Measurements from ENCODE around the gene MGMT. TPM values are rescaled to one million over a fixed set of nuclear protein-coding genes. Genes with fewer than 3 reads are reported as not detected.

The MGMT gene
- total RNA-seq, 2 donors from 2014 or later = 17.8 to 19.2 TPM

DNA sequence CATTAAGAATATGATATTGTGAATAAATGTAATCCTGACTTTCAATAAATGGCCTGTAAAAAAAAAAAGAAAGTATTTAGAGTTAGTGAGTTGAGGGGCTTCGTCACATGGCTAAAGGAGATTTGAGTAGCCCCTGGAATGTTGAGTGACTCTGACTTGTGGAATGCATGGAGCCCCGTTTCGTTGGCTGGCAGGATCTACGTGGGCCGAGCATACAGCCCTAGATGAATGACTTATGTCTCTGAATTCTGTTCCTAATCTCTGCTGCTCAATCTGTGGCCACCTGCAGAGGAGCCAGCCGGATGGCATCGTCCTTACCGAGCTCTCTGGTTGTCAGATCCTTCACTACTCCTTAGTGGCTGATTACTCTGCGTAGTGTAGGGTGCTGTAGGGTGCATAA, 155.7 kb downstream of the MGMT start:
- no peak for DNase-seq
- peaks cover 4 to 11% of the 10 kb centered on the region in 2 donors for H3K9me3 Mint-ChIP-seq
- H3K4me1 Mint-ChIP-seq (ENCODE audit: low read depth) = no peaks in the 10 kb centered on the region
- no peak overlapping the region for H3K4me3 Mint-ChIP-seq
- no peaks in the 10 kb centered on the region for H3K27me3 Mint-ChIP-seq (ENCODE audit: low read depth)
- no peak overlapping the region for H3K27ac Mint-ChIP-seq
- ATAC-seq (replicated peaks in 1 of 2) = no peak
- H3K36me3 Mint-ChIP-seq (ENCODE audit: insufficient read depth in 2 of 2) = peaks cover 4 to 17% of the 10 kb centered on the region in 2 donors

DNA sequence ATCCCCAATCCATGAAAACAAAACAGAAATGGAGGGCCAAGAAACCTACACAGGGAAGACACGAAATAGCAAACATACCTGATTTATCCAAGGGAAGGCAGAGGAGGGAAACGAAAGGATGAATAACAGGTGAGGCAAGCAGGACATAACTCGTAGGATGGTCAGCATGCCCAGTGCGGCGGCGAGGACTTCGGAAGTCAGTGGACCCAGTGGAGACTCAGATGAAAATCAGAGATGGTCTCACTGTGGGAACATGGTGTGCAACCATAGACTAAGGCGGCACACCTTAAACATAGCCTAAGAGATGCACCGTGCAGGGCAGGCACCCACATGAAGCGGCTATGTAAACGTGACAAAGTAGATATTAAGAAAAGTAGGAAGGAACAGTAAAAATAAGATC, 157.5 kb downstream of the MGMT start:
- ATAC-seq (replicated peaks in 1 of 2) (no peak), DNase-seq (no peak)
- no peaks in the 10 kb centered on the region for H3K4me1 Mint-ChIP-seq (ENCODE audit: low read depth)
- H3K9me3 Mint-ChIP-seq = peaks cover 2 to 12% of the 10 kb centered on the region in 2 donors
- no peak overlapping the region for H3K27ac Mint-ChIP-seq
- no peak overlapping the region for H3K4me3 Mint-ChIP-seq
- no peaks in the 10 kb centered on the region for H3K27me3 Mint-ChIP-seq (ENCODE audit: low read depth)
- H3K36me3 Mint-ChIP-seq (ENCODE audit: insufficient read depth in 2 of 2) = peaks cover 4 to 17% of the 10 kb centered on the region in 2 donors

DNA sequence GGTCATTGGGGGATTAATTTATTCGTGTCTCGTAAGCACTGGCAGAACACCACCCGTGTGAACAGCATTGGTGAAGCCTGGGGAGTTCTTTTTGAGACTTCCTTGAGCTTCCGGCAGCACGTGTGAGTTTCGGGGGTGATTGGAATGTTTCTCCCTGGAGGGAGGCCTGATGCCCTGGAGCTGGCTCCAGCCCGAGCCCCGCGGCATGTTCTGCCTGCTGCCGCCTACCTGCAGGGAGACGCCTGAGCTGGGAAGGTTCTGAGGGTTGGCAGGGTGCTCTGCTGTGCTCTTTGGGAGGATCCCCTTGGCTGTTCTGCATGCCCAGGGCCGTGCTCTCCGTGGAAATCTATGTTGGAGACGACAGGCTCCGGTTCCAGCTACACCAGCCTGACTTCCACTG, 159.3 kb downstream of the MGMT start:
- Mint-ChIP-seq H3K27me3 (ENCODE audit: low read depth) (no peaks in the 10 kb centered on the region), H3K4me1 (ENCODE audit: low read depth) (no peaks in the 10 kb centered on the region), H3K9me3 (peaks cover 0 to 7% of the 10 kb centered on the region in 2 donors), H3K27ac (no peak overlapping the region), H3K36me3 (ENCODE audit: insufficient read depth in 2 of 2) (peaks cover 2 to 16% of the 10 kb centered on the region in 2 donors), H3K4me3 (no peak overlapping the region)
- no peak for ATAC-seq (replicated peaks in 1 of 2)
- DNase-seq = no peak

DNA sequence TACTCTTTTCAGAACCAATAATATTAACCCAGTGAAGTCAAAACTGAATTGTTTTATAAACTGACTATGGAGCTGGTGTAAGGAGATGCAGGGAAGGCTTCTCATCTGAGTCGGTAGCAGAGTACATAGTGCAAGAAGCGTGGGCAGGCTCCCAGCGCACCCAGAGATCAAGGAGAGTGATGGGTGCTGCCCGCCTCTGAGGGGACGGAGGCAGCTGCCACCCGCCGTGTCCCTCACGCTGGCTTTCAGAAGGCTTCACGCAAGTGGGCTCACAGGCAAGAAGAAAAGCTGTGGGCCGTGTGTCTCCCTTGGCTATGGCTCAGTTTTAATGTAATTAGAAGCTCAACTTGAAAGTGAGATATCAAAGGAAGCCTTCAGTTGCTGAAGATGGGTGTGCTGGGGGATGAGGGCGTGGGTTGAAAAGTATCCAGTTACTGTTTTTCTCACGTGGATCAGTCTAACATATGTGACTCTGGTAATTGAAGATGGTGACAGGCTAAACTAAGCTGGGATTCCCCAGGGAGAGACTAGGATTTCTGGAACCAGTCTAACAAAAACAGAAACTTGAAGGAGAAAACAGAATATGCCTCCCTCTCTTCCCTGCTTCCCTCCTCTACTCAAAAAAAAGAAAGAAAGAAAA, 159.9 kb downstream of the MGMT start:
- Mint-ChIP-seq H3K9me3 (peaks cover 0 to 2% of the 10 kb centered on the region in 2 donors), H3K27ac (no peak overlapping the region), H3K36me3 (ENCODE audit: insufficient read depth in 2 of 2) (peaks cover 2 to 13% of the 10 kb centered on the region in 2 donors), H3K4me1 (ENCODE audit: low read depth) (no peaks in the 10 kb centered on the region), H3K27me3 (ENCODE audit: low read depth) (no peaks in the 10 kb centered on the region), H3K4me3 (no peak overlapping the region)
- ATAC-seq (replicated peaks in 1 of 2) (no peak), DNase-seq (no peak)

DNA sequence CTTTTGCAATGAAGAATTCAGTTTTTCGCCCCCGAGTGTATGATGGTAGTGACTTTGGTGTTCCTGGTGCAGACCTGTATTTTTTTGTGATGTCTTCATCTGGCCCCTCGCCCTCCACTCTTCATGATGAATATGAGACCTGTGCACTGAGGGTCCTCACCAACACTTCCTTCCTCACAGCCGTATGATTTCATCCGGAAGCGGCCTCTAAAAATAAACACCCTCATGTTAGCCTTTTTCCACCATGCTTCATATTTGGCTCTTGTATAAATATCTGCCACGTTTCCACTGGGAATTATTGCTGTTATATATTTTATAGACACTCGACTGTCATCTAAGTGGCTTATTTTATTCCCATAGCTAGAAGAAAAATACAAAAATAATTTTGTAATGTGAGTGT, 160.4 kb downstream of the MGMT start:
- ATAC-seq (replicated peaks in 1 of 2) (no peak), DNase-seq (no peak)
- Mint-ChIP-seq H3K27me3 (ENCODE audit: low read depth) (no peaks in the 10 kb centered on the region), H3K4me3 (no peak overlapping the region), H3K9me3 (peaks cover 0 to 2% of the 10 kb centered on the region in 2 donors), H3K36me3 (ENCODE audit: insufficient read depth in 2 of 2) (peaks cover 2 to 13% of the 10 kb centered on the region in 2 donors), H3K4me1 (ENCODE audit: low read depth) (no peaks in the 10 kb centered on the region), H3K27ac (no peak overlapping the region)

DNA sequence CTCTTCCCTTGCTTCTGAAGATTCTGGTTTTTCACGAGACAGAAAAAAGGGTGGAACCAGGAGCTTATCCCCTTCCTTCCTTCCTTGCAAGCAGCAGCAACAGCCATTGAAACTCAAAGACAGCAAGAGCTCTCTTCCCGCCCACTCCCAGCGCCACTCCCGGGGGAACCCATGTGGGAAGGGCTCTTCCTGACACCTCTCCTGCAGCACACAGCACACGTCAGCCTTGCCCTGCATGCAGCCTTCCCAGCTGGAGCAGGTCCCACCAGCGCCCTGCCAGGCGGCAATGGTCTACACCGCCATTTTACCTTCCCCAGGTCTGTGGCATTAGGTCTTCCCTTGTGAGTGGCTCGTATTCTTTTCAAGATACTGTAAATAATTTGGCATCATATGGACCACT, 161.8 kb downstream of the MGMT start:
- Mint-ChIP-seq H3K27ac (no peak overlapping the region), H3K4me1 (ENCODE audit: low read depth) (no peaks in the 10 kb centered on the region), H3K27me3 (ENCODE audit: low read depth) (no peaks in the 10 kb centered on the region), H3K4me3 (no peak overlapping the region), H3K9me3 (peaks cover under 1 to 2% of the 10 kb centered on the region in 2 donors), H3K36me3 (ENCODE audit: insufficient read depth in 2 of 2) (peaks cover 3 to 12% of the 10 kb centered on the region in 2 donors)
- no peak for DNase-seq
- ATAC-seq (replicated peaks in 1 of 2) = no peak

DNA sequence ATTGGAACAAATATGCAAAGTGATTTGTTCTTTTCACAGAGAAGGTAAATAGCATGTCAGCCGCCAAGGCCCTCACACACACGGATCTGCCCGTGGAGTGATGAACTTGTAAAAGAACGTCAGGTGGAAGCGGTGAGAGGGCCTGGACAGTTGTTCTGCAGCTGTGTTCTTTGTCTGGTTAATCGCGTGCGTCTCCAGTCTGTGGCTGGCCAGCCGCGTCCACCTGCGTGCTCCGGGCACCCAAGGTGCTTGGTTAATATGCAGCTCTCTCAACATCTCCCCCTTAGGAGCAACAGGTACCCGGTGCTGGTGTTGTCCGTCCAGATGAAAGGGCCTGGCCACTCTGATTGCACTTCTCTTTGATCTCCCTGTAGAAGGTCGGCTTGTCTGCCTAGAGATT, 162.9 kb downstream of the MGMT start:
- Mint-ChIP-seq H3K4me1 (ENCODE audit: low read depth) (no peaks in the 10 kb centered on the region), H3K9me3 (peaks cover 4 to 9% of the 10 kb centered on the region in 2 donors), H3K36me3 (ENCODE audit: insufficient read depth in 2 of 2) (peaks cover 8 to 19% of the 10 kb centered on the region in 2 donors), H3K27me3 (ENCODE audit: low read depth) (no peaks in the 10 kb centered on the region), H3K27ac (no peak overlapping the region), H3K4me3 (no peak overlapping the region)
- no peak for ATAC-seq (replicated peaks in 1 of 2)
- DNase-seq = no peak

DNA sequence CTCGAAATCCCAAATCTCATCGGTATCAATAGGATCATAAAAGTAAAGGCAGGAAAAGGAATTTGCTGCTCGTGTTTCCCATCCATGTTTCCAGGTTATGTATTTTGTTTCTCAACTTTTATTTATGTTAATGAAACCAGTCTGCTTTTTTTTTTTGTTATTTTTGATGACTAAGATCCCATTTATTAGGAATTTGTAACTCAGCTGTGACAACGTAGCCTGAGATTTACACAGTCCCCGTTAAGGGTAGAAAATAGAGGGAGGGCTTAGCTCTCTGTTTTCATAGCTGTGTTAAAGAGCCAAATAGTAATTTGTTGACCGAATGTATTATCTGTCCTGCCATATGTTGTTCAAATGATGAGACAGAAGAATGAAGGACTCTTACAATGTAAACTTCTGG, 164.0 kb downstream of the MGMT start:
- Mint-ChIP-seq H3K27ac (no peak overlapping the region), H3K9me3 (peaks cover 4 to 11% of the 10 kb centered on the region in 2 donors), H3K4me1 (ENCODE audit: low read depth) (no peaks in the 10 kb centered on the region), H3K27me3 (ENCODE audit: low read depth) (no peaks in the 10 kb centered on the region), H3K36me3 (ENCODE audit: insufficient read depth in 2 of 2) (peaks cover 8 to 24% of the 10 kb centered on the region in 2 donors), H3K4me3 (no peak overlapping the region)
- DNase-seq (no peak), ATAC-seq (replicated peaks in 1 of 2) (no peak)

DNA sequence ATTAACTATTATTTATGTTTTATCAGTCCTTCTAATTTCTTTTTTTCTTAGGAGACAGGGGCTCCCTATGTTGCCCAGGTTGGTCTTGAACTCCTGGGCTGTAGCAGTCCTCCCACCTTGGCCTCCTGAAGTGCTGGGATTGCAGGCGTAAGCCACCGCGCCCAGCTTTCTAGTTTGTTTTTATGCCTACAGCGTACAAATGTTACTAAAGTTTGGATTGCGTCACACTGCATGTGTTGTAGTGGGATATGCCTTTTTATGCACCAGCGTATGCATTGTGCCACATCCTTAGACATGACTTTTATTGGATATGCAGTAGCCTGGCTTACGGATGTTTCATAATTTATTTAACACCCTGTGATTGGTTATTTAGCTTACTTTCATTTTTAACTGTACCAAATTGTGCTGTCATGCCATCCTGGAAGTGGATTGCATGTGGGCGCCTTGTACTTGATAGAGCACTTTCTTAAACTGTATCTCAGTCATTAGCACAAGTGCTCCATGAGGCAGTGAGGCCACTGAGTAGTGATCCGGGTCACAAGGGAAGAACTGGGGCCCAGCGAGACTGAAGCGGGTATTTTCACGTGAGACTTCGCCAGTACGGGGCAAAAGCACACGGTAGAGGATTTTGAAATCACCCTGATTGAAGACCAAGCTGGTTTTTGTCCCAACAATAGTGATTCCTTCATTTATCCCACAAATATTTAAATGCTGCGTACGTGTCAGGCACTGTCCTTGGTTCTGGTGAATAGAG, 165.0 kb downstream of the MGMT start:
- Mint-ChIP-seq H3K27me3 (ENCODE audit: low read depth) (no peaks in the 10 kb centered on the region), H3K4me1 (ENCODE audit: low read depth) (no peaks in the 10 kb centered on the region), H3K27ac (no peak overlapping the region), H3K9me3 (peaks cover 4 to 11% of the 10 kb centered on the region in 2 donors), H3K36me3 (ENCODE audit: insufficient read depth in 2 of 2) (peaks cover 8 to 24% of the 10 kb centered on the region in 2 donors), H3K4me3 (no peak overlapping the region)
- ATAC-seq (replicated peaks in 1 of 2) (no peak), DNase-seq (no peak)

DNA sequence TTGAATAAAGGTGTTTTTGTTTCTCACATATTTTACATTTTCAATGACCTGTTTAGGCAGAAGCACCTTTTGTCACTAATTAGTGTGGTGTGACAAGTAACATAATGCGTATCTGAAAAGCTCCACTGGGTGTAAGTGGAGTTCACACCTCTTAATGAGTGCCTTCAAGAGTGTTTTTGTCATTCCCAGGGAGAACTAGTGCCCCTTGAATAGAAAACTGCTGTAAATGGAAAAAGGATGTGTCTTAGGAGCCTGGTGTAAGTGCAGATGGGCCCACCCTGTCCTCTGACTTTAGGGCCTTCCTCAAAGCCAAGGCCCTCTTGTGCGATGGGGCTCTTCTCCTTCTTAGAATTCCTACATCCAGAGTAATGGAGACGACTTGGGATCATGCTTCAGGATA, 170.0 kb downstream of the MGMT start:
- DNase-seq (no peak), ATAC-seq (replicated peaks in 1 of 2) (no peak)
- peaks cover 8 to 20% of the 10 kb centered on the region in 2 donors for H3K36me3 Mint-ChIP-seq (ENCODE audit: insufficient read depth in 2 of 2)
- H3K4me3 Mint-ChIP-seq = no peak overlapping the region
- no peak overlapping the region for H3K27ac Mint-ChIP-seq
- no peaks in the 10 kb centered on the region for H3K4me1 Mint-ChIP-seq (ENCODE audit: low read depth)
- no peaks in the 10 kb centered on the region for H3K27me3 Mint-ChIP-seq (ENCODE audit: low read depth)
- H3K9me3 Mint-ChIP-seq = peaks cover 2 to 11% of the 10 kb centered on the region in 2 donors

DNA sequence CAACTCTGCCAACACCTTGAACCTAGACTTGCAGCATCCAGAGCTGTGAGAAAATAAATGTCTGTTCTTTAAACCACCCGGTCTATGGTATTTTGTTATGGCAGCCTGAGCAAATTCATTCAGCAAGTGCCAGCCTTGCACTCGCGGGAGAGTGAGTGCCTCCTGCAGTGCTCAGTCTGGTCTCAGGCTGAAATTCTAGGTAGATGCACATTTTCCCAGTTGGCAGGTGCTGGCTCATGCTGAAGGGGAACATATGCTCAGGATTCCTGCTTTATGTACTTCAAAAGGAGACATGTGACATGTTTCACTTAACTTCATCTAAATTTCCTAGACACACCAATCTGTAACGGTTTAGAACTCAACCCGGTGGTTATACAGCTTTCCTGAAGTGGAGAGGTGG, 170.8 kb downstream of the MGMT start:
- DNase-seq (no peak), ATAC-seq (replicated peaks in 1 of 2) (no peak)
- no peaks in the 10 kb centered on the region for H3K4me1 Mint-ChIP-seq (ENCODE audit: low read depth)
- no peaks in the 10 kb centered on the region for H3K27me3 Mint-ChIP-seq (ENCODE audit: low read depth)
- H3K4me3 Mint-ChIP-seq = no peak overlapping the region
- H3K9me3 Mint-ChIP-seq = peaks cover 3 to 11% of the 10 kb centered on the region in 2 donors
- no peak overlapping the region for H3K27ac Mint-ChIP-seq
- H3K36me3 Mint-ChIP-seq (ENCODE audit: insufficient read depth in 2 of 2) = peaks cover 8 to 19% of the 10 kb centered on the region in 2 donors

DNA sequence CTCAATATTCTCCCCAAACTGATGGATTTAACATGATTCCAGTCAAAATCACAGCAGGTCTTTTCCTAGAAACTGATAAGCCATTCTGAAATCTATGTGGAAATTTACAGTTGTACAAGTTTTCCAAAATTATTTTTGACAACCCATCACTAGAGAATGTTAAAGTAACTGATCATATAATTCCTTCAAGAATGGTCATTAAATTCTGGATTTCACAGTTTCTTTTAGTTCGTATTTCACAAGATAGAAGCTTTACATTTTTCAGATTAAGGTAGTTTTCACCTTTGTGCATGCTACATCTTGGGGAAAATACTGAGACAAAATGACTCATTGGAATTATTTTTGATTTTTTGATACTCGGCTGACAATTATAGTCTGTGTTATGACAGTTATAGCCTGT, 174.3 kb downstream of the MGMT start:
- Mint-ChIP-seq H3K36me3 (ENCODE audit: insufficient read depth in 2 of 2) (peaks cover 0 to 1% of the 10 kb centered on the region in 2 donors), H3K27me3 (ENCODE audit: low read depth) (no peaks in the 10 kb centered on the region)

DNA sequence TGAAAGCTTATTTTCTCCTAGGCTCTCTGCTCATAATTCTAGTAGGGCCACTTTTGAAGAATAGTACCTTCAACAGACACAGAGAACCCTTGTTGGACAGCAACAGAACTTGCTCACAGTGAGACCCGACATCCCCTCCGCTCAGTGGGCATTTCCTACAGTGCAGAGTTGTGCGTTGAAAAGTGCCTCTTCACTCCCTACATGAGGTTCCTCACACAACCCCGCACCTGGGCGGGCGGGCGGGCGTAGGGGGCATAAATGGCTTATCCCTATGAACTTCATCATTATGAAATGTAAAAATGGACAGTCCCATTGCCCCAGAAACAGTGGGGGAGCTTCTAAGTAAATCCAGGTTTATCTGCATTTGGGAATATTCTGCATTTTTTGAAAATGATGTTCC, 174.9 kb downstream of the MGMT start:
- DNase-seq (no peak), ATAC-seq (replicated peaks in 1 of 2) (no peak)
- H3K4me3 Mint-ChIP-seq = no peak overlapping the region
- peaks cover 0 to 1% of the 10 kb centered on the region in 2 donors for H3K36me3 Mint-ChIP-seq (ENCODE audit: insufficient read depth in 2 of 2)
- peaks cover 0 to 1% of the 10 kb centered on the region in 2 donors for H3K9me3 Mint-ChIP-seq
- H3K4me1 Mint-ChIP-seq (ENCODE audit: low read depth) = no peaks in the 10 kb centered on the region
- no peak overlapping the region for H3K27ac Mint-ChIP-seq
- no peaks in the 10 kb centered on the region for H3K27me3 Mint-ChIP-seq (ENCODE audit: low read depth)

More for the DNA sequence above, 174.3 kb downstream of the MGMT start:
- Mint-ChIP-seq H3K4me3 (no peak overlapping the region), H3K27ac (no peak overlapping the region), H3K9me3 (peaks cover 0 to 1% of the 10 kb centered on the region in 2 donors), H3K4me1 (ENCODE audit: low read depth) (no peaks in the 10 kb centered on the region)
- no peak for ATAC-seq (replicated peaks in 1 of 2)
- no peak for DNase-seq
